C4-2B (cell line): ENCODE results near the gene NEAT1.

Experiments
- CTCF ChIP-seq: fragments of 450-650 bp; conservative IDR thresholded peaks from 2 replicates; pipeline ENCODE4 v1.5.1; 2017; ENCODE audit warnings: mild to moderate bottlenecking
- ZFX ChIP-seq: fragments of 450-650 bp; IDR thresholded peaks from 2 replicates; pipeline ENCODE4 v1.6.1; 2017

- TF ChIP-seq CTCF (no peak), ZFX (no peak)
Observed at GRCh38 chr11:65390099-65390941, 32.3 kb upstream of the NEAT1 start.
